CD4-positive, alpha-beta T cell treated with Interleukin-4 for 1 hour (primary cell): ENCODE data around the gene DISC1.
"Not testable (repeated sequence)": the region's sequence is repeated elsewhere in the genome, so short reads cannot be mapped to it uniquely, and the experiment has no call there.

ENCODE experiments used
- DNase-seq, 2 donors: peaks; one replicate each; pipeline ENCODE4 v3.0.0-alpha.2; 2020 to 2022

Gene DISC1

DNA sequence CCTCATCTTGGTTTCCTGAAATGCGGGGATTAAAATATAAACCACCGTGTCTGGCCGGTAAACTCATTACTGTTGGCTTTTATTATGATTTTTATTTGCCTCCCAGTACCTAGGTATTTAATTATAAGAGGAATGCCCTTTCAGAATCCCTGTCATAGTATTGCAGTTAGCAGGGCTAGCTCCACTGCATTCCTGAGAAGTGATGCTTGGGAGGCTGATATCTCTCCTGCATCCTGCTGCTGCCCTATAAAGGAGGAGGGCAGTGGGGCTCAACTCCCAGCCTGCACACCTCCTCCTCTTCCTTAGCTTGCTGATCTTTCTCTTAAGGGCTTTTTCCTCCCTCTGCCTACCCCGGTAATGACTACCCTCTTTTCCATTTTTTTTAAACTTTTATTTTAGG is 19.9 kb upstream of the DISC1 start:
- no peak for DNase-seq

DNA sequence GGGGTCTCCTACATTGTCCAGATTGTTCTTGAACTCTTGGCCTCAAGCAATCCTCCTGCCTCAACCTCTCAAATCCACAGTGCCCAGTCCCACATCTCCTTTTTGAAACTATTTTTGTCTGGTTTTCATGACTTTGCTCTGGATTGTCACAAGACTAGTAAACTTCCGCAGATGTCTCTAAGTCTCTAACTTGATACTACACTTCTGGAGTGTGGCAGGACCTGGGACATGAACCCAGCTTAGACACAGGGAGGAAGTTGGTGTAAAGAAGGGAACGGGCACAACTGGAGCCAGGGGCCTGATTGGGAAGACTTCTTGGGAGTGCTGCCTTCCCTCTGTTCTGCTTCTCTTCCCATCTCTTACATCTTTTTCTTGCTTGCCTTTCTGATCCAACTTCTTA is 16.2 kb upstream of the DISC1 start:
- no peak for DNase-seq

DNA sequence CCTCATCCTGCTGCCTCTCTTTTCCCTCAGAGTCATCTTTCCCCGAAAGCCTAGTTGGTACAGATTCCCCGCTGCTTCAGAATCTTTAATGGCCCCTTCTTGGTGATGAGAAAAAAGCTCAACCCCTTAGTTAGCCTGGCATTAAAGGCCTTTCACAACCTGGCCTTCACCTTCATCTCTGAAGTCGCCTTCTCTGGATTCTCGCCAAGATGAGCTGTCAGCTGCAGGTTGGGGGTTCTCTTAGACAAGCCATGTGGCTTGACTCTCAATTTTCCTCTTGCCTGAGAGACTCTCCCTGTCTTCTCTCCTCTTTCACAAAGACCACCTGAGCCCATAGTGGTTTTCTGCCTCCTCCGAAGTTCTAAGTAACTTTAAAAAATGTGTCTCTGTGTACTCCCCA is 15.5 kb upstream of the DISC1 start:
- no peak for DNase-seq

DNA sequence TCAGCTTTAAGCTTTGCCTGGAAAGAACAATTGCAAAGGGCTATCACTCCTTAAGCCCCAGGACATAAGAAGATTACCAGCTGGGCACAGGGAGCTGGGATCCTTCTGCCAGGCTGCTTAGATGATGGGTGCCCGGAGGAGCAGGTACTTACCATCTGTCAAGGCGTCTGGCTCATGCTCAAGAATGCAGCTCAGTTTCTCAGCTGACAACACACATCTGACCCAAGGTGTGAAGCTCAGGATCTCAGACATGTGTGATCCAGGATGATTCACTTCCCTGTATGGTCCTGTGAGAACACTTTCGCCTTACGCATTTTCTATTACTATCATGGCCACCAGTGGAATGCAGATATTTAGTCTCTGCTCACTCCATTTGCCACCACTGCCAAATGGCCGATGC is 14.7 kb upstream of the DISC1 start:
- no peak for DNase-seq

DNA sequence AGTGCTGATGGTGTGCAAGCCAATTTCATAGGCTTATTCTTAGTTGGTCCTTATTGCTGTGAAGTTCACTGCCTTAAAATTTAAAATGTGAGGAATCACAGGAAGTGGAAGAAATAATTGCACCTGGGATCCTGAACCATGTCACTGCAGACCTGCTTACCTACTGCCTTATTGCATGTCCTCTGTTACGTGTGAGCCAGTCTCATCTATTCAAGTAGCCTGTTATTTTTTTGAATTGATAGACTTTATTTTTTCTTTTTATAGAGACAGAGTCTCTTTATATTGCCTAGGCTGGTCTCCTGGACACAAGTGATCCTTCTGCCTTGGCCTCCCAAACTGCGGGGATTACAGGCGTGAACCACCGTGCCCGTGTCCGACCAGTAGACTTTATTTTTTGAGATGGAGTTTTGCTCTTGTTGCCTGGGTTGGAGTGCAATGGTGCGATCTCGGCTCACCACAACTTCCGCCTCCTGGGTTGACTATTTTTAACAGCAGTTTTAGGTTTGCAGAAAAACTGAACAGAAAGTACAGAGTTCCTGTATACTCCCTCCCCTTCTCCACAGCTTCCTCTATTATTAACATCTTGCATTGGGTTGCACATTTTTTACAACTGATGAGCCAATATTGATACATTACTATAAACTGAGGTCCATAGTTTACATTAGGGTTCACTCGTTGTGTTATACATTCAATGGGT is 14.0 kb upstream of the DISC1 start:
- DNase-seq = peak; percentile 60 to 64

DNA sequence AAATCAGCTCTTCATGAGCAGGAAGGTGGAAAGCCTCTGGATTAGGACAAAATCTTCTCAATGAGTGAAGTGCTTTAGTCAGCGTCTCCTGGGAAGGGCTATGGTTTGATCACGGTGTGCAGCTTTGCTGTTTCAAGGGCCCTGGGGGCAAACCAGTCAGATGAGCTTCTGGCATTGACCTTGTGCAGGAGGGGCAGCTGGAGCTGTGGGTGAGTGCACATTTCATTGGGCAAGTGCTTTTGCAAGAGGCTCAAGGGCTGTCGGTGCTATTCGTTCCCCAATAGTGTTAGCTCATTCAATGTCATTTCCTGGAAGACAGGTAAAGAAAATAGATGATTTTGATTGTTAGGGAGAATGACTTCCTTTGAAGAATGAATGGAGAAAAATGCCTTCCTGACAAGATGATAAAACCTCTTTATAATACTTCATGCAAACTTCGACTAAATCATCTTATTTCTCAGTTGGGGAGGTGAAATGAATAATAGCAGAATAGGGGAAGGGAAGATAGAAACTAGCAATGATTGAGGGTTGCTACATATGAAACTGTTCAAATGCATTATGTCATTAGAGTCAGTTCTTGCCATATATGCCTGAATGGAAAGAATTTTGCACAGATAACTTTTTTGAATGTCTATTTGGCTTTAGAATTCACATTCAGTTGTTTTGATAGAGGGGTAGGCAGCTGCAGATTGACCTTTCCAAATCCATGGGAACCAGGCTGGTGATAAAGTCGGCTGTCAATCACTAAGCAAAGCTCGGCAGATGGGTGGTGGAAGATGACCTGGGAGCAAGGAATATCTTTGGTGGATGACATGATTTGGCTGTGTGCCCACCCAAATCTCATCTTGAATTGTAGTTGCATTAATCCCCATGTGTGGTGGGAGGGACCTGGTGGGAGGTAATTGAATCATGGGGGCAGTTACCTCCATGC is 12.9 kb upstream of the DISC1 start:
- DNase-seq = no peak

DNA sequence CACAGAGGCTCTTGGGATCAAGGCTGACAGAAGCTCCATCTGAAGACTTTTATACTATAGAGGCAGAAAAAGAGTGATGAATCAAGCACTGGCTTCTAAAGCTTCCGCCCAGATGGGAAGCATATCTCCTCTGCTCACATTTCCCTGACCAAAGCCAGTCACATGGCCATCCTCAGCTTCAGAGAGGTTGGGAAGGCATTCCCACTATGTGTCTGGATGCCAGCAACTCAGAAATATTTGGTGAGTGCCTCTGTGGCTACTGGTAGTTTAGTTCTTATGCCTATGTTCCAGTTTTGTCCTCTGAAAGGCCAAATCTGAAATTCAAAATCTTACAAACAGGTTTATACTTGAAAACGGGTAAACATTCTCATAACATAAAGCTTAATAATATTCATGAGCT is 9.9 kb upstream of the DISC1 start:
- no peak for DNase-seq

DNA sequence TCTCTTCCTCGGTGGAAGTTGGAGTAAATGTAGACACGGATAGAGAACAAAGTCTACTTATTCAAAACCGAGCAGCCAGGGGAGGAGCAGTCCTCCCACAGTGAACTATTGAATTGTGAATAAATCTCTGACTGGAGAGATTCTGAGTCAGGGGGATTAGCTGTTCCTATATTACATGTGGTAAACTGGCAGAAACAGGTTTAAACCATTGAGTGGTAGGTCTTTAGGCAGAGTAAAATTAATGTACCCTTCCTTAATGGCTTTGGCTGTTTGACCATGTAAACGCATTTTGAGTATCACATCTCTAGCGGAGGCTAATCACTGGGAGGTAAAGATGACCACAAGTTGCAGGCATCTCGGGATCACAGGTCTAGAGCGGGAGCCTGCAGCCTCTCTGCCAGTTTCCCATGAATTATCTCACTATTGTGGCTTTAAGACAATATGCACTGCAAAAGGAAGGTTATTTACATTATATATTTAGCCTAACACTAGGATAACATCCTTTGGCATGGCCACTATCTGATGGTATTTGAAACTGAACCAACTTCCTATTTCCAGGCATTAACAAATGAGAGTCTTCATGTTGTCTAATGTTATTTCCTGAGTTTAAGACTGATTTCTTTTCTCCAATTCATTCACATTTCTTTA is 7.9 kb upstream of the DISC1 start:
- DNase-seq = no peak

DNA sequence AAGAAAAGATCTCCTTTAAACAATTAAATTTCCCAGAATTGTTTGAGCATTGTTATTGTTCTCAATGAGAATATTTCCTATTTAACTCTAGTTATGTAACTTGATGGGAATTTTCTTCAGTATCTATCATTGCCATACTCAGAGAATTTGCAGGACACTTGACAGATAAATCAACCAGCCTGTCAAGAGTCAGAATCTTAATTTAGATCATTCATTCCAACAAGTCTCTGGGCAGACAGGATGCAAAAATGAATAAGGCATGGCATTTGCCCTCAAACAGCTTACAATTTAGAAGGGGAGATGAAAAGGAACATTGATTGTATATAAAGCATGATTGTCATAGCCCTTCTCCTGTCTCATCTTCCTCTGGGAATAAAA is 7.3 kb upstream of the DISC1 start:
- DNase-seq = no peak

DNA sequence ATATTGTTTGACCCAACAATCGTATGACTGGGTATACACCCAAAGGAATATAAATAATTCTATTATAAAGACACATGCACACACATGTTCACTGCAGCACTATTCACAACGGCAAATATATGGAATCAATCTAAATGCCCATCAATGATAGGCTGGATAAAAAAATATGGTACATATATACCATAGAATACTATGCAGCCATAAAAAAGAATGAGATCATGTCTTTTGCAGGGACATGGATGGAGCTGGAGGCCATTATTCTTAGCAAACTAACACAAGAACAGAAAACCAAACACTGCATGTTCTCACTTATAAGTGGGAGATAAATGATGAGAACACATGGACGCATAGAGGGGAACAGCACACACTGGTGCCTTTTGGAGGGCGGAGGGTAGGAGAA is 1.5 kb upstream of the DISC1 start:
- DNase-seq = not testable (repeated sequence)

DNA sequence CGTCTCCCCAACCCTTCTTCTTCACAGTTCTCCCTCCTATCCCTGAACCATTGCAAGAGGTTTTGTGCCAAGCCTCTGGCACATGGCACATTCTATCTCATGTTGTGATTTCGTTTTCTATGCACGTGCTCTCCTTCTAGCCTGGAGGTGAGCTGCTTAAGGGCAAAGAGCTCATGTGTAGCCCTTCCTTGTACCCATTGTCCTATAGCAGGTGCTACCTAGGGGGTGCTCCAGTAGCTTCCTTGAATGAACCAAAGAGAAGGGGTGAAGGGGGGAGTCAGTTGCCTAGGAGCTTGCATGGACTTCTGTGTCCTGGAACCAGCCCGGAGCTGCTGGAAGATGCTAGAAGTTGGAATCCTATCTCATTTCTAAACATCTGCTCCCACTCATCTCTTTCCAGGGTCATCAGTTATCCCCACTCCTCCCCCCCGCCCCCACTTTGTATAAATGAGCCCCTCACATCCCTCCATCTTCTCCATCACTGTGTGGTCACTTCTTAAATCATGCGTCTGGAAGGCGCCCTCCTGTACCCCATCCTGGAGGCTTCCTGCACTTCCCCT is 535 bp upstream of the DISC1 start:
- DNase-seq = peak in 1 of 2 donors; percentile 15

DNA sequence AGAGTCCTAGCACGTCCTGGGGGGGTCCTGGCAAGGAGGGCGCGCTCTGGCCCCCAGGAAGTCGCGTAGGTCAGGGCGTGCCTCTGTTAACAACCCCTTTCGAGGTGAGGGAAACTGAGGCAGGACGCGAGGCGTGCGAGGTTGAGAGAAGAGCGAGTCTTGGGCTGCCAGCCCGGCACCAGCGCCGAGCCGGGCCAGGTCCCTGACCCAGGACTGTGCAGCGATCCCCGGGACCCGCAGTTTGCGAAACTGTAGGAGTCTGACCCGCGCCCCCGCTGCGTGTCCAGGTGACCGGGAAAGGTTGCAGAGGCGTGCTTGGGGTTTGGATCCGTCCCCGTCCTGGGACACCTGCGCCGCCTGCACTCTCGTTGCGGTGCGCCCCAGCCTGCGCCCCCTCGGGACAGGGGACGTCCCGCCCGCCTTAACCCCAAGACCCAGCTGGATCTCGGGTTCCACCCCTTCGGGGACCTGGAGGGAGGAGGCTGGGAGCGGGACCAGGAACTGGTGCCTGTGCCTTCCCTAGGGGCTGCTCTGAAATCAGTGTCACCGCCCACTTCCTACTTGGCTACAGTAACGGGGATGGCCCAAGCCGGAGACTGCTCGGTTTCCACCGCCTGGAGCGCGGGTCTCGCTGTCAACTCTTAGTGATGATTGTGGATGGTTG is 493 bp downstream of the DISC1 start:
- DNase-seq = peak; percentile 52 to 53

DNA sequence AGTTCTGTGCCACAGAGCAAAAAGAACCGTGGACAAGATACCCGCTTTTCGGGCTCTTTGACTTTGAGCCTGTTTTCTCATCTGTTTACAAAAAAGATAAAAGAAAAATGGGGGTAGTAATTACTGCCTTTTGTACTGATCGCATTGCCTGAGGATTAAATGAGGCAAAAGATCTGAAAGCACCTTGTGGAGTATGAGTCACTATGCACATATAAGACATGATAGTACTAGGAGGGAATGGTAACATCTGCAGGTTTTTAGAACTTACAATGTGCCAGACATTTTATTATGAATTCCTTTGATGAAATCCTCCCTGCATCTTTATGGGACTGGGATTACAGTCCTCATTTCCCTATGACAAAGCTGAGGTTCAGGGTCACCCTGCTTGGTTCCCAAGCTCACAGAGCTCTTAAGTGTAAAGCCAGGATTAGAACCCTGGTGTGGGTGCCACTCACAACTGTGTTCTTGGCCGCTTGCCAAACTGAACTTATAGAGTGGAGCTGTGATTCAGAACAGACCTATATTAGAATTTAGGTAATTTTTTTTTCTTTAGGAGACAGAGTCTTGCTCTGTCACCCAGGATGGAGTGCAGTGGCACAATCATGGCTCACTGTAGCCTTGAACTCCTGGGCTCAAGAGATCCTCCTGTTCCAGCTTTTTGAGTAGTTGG is 1.8 kb downstream of the DISC1 start:
- peak in 1 of 2 donors; percentile 25 for DNase-seq

DNA sequence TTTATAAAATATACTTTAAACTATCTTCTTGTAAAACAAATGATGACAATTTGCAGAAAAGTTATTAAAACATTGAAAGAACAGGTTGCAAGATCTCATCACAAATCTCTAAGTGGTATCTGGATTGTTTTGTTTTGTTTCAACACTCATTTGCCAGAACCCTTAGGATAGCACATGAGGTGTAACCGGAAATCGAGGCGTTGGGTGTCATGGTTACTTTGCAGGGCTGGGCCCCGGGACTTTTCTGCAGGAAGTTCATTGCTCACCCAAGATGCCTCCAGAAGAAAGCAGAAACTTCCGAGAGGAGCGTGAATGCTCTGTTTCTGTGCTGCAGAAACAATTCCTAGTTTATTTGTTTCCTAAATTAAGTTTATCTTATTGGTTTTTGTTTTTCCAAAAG is 2.5 kb downstream of the DISC1 start:
- DNase-seq = peak in 1 of 2 donors; percentile 34

DNA sequence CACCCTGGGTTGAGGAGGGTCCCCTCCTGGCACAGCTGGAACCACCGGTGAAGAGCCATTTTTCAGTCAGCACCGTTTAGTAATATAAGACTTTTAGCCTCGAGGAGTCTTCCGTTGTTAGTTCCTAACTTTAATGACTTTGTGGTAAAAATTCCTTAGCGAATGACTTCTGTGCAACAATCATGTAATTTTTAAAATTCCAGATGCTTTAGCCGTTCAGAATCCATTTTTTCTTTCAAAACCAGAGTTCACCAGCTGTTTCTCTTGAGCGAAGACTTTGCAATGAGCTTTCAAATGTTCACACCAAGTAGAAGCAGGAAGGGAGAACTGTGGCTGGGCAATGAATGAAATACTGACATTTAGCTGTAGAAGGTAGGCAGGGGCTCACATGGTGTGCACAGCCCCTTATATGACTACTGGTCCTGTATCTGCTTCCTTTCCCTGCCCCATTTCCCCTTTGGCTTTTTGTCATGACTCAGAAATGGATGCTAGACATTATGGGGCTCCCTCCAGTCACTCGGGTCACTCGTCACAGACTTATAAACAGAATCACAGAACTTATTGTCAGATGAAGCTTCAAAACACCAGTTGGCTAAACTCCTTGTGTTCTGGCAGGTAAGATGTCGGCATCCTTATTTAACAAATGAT is 4.1 kb downstream of the DISC1 start:
- no peak for DNase-seq

DNA sequence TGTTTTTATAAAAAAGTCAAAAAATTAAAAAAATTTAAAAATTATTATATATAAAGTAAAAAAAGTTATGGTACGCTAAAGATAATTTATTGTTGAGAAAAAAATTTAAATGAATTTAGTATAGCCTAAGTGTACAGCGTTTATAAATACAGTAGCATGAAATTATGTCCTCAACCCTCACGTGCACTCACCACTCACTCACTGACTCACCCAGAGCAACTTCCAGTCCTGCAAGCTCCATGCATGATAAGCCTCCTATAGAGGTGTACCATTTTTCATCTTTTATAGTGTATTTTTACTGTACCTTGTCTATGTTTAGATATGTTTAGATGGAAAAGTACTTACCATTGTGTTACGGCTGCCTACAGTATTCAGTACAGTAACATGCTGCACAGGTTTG is 5.1 kb downstream of the DISC1 start:
- no peak for DNase-seq

DNA sequence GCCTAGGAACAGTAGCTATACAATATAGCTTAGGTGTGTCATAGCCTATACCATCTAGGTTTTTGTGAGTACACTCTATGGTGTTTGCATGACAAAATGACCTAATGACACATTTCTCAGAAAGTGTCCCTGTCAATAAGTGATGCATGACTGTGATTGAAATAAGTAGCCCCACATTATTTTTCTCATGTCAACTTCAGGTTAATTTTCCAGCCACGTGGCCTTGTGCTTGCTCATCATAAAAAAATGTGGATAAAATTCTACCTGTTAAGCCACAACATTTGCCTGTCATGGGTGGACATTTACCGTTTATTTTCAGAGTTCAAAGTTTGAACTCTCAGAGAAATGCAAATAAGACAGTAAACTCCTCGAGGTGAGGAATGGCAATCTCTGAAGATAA is 5.5 kb downstream of the DISC1 start:
- no peak for DNase-seq

DNA sequence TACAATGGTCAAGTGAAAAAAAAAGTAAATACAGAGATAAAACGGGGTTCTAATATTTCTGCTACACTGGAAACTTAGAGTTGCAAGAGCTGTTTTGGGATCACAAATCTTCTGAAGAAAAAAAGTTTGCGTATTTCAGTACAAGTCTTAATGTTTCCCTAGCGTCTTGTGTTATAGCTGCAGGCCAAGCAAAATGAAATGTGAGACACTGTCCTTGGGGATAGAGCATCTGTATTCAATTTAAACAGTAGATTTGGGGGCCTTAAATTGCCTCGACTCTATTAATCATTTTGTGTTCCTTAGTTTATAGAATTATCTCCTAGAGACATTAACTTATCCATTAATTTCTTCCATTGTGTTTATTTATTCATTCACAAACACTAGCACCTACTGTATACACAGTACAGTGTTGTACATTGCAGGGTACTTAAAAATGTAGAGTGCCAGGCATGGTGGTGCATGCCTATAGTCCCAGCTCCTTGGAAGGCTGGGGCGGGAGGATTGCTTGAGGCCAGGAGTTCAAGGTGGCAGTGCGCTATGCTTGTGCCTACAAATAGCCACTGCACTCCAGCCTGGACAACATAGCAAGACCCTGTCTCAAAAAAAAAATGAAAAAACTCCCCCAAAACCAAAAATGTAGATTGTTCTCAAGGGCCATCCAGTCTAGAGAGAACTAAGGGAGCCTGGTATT is 7.9 kb downstream of the DISC1 start:
- no peak for DNase-seq

DNA sequence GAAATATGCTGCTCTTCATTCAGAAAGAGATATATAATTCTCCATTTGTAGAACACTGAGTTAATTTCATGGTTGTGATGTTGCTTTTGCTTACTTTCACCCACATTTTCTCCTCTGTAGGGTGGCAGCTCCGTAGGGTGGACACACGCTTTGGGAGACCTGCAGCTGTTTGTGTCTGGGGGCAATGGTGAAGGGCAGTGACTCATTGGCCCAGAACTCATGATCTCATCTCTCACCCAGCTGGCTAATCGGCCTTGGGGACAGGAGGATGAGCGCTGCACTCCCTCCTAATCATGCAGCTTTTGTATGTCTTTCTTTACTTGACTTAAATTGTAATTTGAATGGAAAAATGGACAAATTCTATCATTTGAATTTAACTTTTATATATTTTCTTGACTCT is 9.6 kb downstream of the DISC1 start:
- no peak for DNase-seq

DNA sequence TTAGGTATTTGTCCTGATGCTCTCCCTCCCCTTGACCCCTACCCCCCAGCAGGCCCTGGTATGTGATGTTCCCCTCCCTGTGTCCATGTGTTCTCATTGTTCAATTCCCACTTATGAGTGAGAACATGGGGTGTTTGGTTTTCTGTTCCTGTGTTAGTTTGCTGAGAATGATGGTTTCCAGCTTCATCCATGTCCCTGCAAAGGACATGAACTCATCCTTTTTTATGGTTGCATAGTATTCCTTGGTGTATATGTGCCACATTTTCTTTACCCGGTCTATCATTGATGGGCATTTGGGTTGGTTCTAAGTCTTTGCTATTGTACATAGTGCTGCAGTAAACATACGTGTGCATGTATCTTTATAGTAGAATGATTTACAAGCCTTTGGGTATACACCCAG is 10.3 kb downstream of the DISC1 start:
- not testable (repeated sequence) for DNase-seq

DNA sequence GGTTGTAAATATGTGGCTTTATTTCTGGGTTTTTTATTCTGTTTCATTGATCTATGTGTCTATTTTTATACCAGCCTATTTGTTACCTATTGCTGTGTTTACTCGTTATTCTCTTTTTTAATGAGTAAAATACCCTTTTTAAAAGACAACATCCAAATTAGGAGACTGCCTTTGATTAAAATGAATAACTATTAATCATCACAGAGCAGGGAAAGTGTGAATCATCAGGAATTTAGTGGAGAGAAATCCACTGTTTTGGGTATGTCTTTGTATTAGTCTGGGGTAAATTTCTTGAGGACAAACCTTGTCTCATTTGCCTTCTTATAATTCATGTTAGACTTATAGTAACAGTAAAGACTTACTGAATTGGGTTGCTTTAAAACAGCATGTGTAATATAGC is 12.1 kb downstream of the DISC1 start:
- DNase-seq = no peak
